SHP77 treated with DMSO at 0.1 percent for 48 hours (cell line): ENCODE results near the gene CYB5B.

Experiments used
- DNase-seq: peaks from one replicate; lab custom pipeline; 2025; lab: John Stamatoyannopoulos, UW

The CYB5B gene, protein sequence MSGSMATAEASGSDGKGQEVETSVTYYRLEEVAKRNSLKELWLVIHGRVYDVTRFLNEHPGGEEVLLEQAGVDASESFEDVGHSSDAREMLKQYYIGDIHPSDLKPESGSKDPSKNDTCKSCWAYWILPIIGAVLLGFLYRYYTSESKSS

DNA sequence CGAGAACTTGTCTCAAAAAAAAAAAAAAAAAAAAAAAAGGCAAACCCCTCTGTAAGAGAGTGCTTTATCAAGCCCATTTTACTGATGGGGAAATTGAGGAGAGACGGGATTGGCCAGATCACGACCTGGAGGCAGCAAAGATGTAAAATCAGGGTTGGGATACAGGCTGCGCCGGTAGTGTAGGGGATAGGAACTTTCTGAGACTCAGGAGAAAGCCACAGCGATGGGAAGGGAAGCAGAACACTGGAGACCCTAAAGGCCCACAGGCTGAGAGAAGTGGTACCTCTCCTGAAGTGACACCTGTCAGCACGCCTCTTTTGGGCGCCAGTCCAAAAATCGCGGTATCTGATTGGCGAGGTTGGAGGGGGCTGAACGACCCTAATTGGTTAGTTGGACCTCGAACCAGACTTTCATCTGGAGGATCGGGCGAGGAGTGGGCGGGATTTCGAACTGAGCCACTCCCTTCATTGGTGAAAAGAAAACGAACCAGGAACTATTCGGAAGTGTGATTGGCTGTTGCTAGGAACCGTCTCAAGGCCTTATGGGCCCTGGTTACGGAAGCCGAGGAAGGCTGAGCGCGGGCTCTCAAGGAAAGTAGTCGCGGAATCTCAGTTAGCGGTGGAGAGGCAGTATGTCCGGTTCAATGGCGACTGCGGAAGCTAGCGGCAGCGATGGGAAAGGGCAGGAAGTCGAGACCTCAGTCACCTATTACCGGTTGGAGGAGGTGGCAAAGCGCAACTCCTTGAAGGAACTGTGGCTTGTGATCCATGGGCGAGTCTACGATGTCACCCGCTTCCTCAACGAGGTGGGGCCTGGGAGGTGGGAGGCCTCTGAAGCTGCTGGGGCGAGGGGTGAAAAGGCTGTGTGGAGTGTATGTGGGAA lies at the start of gene CYB5B:
Gene CYB5B, plus strand, starts transcription at position 567 of the 882 bp plus-strand sequence. Its CDS starts 65 bp downstream, at position 632.
- DNase-seq: peak; percentile 99

DNA sequence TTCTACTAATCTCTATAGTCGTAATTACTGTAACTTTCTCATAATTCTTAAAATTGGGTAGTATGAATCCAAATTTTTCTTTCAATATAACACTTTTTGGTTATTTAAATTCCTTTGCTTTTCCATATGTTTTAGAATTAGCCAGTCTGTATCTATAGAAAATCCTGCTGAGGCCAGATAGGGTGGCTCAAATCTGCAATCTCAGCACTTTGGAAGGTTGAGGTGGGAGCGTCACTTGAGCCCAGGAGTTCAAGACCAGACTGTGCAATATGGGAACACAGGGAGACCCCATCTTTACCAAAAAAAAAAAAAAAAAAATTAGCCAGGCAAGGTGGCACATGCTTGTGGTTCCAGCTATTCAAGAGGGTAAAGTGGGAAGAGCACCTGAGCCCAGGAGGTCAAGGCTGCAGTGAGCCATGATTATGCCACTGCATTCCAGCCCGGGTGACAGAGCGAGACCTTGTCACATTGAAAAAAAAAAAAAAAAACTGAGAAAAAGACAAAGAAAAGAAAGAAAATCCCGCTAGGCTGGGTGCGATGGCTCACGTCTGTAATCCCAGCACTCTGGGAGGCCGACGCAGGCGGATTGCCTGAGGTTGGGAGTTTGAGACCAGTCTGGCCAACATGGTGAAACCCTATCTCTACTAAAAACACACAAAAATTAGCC lies 47.9 kb upstream of the CYB5B start:
- no peak for DNase-seq

DNA sequence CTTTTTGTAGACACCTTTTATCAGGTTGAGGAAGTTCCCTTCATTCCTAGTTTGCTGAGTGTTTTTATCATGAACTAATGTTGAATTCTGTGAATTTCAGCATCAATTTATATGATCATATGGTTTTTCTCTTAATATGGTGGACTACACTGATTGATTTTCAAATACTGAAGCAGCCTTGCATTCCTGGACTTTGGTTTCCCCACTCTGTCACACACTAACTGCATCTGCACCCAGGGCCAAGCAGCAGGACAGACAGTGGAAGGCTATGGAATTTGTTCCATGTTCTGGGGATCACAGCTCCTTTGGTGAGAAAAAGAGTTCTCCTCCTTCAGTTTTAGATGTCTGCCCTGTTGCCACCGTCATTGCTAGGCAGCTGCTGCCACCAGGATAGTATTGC lies 46.4 kb upstream of the CYB5B start:
- DNase-seq: no peak

DNA sequence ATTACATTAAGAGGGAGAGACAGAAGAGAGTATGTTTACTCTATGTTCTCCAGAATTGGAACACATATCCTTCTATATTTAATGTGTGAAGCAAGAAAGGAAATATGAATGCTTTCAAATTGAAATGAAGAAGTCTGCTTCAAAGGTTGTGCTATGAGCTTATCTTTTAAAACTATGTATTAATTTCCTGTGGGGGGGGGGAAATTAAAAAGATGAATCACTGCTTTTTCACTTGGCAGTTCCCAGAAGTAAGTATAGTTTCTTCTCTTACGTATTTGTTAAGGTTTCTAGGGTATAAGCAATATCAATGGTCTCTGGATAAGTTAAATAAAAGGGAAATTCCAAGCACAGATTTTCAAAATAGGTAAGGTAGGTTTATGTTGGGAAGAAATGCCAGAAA lies 45.7 kb upstream of the CYB5B start:
- DNase-seq: no peak

DNA sequence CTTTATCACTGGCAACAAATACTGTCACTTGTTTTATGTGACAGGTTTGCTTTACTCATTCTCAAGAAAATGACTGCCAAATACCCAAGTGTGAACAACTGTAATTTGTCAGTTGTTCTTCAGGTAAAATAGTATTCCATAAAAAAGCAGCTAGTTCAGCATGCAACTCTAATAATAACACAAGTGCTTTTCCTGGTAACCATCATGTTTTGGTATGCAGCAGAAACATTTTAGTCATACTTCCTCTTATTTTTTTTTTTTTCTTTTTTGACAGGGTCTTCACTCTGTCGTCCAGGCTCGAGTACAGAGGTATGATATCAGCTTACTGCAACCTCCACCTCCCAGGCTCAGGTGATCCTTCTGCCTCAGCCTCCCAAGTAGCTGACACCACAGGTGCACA lies 43.2 kb upstream of the CYB5B start:
- DNase-seq: no peak

DNA sequence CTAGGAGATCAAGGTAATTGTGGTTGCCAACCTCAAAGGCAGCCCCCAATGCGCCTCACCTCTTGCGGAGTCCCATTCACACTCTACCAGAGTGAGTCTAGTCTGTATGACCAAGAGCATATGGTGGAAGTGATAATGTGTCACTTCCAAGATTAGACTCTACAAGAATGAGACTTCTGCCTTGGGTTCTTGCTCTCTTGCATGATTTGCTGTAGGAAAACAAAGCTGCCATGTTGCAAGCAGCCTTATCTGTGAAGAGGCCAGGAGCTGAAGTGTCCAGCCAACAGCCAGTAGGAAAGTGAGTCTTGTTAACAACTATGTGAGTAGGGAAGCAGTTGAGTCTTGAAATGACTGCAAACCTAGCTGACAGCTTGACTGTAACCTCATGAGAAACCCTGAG lies 42.0 kb upstream of the CYB5B start:
- DNase-seq: no peak

DNA sequence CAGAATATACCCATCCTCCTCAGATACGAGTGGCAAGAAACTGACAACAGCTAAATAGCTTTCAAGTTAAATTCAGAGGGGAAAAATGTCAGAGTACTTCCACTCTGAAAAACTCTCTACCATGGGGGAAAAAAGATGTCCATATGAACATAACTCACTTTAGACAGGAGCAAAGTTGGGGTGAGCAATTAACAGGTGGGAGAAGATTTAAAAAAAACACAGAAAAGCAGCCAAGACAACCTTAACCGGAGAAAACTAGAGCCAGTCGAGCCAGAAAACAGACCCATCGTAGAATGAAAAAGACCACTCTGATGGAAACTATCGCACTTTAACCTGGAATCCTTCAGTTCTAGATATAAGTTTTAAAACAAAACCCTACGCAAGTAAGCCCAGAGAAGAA lies 39.4 kb upstream of the CYB5B start:
- no peak for DNase-seq

DNA sequence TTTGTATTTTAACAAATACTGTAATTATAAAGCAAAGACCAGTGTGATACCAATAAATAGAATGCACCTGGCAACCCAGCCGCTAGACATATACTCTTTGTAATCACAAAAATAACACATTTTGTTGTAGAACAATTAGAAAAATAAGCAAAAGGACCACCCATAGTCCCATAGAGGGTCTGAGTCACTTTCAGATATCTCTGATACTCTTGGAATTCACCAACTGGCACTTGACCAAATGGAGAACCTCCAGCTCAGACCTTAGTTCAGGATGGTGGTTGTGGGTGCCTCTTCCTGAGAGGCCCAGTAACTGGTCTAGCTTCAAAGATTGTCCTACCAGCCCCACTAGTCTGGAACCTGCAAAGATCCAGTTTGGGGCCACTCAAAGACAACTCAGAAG lies 37.8 kb upstream of the CYB5B start:
- DNase-seq: no peak

DNA sequence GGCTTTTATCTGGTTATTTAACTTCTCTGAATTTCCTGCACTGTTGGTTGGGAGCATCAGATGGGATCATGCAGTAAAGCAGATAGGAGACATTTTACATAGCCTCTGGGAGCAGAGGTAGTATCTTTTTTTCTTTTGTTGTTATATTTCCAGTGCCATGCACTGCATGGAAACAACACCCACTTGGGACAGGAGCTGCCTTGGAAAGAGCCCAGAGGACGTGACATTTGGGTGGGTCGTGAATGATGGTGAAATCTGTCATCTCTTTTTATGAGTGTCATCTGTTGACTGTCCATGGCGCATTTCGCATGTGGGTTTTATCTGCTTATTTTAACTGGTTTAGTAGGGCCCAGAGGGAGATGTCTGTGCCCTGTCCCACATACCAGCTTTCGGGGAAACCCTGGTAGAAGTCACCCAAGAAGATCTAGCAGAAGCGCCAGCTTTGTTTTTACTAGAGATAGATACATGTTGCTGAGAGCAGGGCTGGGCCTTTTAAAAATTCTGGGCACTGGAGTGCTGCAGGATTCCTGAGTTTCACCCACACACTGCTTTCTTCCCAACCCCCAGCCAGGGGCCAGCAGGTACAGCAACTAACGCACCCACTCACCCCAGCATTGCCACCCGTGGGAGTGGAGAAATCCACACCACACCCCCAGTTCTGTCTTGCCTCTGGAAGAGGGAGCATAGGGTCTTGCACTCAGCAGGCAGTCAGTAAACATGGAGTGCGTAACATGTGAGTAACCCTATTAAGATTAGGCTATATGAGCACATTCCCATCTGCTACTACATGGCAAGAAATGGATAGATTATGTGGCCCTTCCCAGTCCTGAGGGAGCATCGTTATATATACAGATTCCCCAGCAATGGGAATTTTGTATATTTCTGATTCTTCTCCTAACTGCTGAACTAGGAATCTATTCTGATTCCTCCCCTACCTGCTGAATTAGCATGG lies 30.2 kb upstream of the CYB5B start:
- DNase-seq: no peak

DNA sequence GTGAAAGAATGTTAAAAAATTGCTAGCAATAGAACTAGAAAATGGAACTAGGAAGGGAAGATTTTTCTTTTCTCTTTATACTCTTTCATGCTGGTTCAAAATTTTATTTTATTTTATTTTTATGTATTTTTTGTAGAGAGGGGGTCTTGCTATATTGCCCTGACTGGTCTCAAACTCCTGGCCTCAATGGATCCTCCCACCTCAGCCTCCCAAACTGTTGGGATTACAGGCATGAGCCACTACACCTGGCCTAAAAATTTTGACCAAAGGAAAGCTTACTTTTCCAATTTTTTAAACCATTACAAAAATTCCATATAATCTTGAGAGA lies 28.6 kb upstream of the CYB5B start:
- no peak for DNase-seq

DNA sequence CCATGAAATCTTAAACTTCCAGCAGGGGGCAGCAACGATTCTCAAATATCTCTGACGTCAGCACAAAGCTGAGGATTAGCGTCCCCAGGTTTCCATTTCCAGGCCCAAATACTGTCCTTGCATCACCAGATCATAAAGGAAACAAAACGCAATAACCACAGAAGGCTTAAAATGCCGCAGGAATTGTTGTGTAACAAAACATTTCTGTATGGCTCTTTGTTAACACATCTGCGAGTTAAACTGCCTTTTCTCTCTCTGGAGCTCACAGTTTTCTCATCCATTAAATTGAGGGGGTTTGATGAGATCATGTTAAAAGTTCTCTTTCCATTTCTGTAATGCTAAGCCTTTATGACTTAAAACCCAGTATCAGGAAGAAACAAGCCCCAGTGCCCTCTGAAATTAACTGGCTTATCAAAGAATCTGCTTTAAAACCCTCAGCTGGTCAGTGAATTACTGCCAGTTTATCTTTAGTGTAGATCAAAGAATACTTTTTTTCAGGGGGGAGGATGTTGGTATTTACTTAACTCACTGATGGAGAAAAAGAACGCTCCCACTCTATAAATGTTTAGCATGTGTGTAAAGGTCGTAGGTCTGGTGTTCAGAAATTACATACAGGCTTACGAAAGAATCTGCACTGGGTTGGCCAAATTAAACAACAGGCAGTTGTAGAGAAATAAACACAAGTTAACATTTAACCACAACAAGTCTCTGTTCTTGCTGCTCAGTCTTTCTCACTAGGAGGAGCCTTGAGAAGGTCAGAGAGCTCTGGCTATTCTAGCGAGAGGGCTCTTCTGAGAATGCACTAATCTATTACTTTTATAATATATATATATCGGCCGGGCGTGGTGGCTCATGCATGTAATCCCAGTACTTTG lies 28.0 kb upstream of the CYB5B start:
- peak; percentile 74 for DNase-seq

DNA sequence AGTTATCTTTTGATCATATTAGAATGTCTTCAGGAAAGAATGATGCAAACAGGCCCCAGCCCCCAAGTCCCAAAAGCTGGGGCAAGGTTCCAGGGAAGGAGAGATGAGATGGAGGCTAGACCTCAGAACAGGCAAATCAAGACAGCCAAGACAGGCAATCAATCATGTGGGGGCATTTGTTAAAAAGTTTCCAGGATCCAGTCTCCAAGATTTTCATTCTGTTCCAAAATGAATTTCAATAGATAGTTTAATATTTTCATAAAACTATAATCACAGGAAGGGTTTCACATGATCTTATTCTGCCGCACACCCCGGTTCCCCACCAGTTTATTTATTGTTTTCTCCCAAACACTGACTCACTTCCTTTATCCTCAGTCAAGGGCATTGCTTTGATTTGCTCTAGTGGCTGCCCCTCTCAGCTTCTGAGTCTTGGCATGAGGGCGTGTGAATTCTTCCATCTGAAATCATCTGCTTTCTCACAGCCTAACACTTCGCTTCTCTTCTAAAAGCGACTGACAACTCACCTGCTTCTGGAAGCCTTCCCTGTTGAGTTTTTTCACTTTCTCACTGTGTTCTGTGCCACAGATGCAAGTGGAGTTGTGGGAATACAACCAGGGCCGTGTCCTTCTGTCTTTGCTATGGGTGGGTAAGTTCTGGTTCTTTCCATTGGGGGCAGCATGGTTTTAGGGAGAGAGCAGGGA lies 26.4 kb upstream of the CYB5B start:
- DNase-seq: peak; percentile 83

DNA sequence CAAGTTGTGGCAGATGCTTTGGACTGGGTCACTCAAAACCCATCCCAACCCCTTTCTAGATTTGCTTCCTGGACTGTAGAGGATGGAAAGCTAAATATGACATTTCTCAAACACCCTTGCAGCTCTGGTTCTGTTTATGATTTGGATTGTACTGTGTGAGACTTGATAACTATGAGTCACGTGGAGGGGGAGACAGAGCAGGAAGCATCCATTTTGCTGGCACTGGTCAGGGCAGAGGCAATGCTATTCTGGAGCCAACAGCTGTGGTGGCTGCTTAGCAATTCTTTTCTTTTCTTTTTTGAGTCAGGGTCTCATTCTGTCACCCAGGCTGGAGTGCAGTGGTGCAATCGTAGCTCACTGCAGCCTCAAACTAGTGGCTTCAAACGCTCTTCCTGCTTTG lies 25.1 kb upstream of the CYB5B start:
- no peak for DNase-seq

DNA sequence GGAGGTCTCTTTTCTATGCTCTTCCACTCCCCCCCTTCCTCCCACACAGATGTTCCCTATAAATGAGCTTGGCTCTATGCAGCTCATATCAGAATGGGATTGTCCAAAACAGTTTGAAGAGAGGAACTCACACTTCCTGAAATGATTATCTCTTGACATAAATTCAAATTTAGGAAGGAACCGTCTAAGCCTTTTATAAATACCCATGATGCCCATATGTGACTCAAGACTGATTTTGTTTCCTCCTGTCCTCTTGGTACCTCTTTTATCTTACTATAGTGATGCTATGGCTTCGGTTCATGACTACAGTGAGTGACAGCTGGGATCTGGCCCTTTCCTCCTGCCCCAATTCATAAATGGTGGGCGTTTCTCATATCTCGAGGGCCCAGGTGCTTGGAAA lies 22.0 kb upstream of the CYB5B start:
- DNase-seq: no peak

DNA sequence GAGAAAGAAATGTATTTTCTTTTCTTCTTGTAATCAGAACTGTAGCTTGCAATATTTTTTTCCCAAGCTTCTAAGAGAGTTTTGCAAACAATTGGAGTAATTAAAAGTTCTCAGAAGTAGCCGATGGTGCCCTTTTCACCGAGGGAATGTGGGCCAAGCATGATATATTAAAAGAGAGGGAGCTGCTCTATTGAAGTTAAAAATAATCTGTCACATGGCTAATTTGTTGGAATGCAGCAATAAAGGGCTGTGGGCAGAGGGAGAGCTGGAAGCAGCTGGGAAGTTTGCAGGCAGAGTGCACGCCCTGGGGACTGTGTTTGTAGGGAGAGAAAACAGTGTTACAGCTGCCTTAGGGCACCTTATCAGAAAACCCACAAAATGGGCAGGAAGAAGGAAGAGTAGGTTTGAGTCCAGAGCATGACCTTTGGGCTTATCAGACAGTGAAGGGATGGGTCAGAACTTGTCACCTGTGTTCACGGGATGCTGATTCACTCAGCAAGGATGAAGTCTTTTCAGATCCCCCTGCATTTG lies 20.1 kb upstream of the CYB5B start:
- DNase-seq: no peak

DNA sequence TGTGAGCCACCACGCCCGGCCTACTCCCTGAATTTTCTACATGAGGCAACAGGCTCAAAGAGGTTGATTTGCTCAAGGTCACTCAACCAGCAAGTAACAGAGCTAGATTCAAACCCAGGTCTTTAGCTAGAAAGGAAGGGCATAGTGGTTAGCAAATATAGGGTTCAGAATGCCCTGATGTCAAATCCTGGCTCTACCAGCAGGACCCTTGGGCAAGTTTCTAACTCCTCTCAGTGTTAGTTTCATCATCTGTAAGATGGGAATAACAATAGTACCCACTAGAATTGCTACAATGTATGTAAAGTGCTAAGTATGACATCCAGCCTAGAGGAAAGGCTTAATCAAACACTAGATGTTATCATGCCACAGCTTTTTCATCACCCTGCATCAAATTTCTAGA lies 19.1 kb upstream of the CYB5B start:
- no peak for DNase-seq

DNA sequence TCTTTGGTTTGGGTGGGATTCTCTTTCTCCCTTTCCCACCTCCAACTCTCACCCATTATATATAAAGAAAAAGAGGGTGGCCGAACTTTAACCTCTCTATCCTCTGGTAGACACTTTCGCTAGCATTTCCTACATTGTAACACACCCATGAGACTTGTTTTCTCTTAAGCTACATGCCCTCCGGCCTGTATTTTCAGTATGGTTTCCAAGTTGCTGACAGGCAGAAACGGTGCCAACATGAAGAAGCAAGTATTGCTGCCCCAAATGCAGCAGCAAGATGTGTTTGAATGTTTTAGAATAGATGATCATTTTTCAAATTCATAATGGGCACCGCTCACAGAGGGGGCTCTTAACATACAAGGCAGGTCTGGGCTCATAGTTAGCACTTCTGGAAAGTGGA lies 18.7 kb upstream of the CYB5B start:
- DNase-seq: no peak

DNA sequence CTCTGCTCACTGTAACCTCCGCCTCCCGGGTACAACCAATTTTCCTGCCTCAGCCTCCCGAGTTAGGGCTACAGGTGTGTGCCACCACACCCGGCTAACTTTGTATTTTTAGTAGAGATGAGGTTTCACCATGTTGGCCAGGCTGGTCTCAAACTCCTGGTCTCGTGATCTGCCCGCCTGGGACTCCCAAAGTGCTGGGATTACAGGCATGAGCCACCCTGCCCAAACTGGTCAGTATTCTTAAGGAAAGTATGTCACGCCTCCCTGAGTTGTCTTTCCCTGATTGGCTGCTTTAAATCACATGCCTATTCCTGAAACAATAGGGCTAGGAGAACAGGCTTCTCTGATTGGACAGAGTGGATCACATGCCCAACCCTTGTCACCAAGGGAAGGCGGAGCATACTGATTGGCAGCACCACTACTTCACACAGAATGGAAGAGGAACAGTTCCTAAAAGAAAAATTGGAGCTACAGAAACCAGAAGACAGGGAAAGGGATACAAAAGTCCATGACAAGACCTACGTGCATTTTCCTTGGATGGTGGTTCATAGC lies 17.6 kb upstream of the CYB5B start:
- DNase-seq: no peak

DNA sequence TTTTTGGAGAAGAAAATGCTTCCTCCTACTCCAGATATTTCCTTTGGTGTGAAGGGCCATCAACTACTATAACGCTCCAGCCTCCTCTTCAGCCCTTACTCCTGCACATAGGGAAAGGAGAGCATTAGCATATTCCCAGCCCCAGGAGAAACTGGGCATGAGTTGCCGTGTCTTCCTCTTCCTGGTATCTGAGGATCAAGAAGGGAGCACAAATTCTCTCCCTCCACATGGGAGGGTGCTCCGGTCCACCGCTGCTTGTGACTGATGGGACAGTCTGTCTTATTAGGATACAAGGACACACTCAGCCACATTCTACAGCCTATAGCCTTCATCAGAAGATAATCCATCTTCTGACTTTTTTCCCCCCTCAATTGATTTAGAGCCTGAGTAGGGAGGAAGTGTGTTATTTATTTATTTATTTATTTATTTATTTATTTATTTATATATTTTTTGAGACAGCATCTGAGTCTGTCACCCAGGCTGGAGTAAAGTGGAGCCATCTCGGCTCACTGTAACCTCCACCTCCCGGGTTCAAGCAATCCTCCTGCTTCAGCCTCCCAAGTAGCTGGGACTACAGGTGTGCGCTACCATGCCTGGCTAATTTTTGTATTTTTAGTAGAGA lies 16.6 kb upstream of the CYB5B start:
- no peak for DNase-seq

DNA sequence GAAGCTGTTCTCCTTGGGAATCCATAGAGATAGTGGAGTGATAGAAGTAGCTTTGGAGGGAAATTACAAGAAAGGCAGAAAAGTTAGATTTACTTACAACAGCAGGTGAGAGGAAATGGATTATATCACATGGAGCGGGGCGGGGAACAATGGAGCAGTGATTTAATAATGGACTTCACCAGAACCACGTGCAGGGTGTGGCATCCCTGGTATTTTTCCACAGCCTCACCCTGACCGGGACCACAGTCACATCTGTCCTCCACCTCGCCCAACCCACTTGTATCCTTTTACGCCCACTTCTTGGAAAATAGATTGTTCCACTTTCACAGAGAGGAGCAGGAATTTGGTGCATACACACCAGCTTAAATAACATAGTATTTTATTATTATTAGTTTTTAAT lies 15.9 kb upstream of the CYB5B start:
- DNase-seq: no peak
